Stimulated activated CD8-positive, alpha-beta memory T cell treated with anti-CD3 and anti-CD28 coated beads, Interleukin-7, amount 100 ng/mL, for 1 hour (primary cell): ENCODE data around the gene MFNG.

Source experiments
- DNase-seq, 2 donors: peaks; one replicate each; pipeline ENCODE4 v3.0.0-alpha.2; 2020; ENCODE audit warnings: low read depth in 2 of 2

The MFNG gene

DNA sequence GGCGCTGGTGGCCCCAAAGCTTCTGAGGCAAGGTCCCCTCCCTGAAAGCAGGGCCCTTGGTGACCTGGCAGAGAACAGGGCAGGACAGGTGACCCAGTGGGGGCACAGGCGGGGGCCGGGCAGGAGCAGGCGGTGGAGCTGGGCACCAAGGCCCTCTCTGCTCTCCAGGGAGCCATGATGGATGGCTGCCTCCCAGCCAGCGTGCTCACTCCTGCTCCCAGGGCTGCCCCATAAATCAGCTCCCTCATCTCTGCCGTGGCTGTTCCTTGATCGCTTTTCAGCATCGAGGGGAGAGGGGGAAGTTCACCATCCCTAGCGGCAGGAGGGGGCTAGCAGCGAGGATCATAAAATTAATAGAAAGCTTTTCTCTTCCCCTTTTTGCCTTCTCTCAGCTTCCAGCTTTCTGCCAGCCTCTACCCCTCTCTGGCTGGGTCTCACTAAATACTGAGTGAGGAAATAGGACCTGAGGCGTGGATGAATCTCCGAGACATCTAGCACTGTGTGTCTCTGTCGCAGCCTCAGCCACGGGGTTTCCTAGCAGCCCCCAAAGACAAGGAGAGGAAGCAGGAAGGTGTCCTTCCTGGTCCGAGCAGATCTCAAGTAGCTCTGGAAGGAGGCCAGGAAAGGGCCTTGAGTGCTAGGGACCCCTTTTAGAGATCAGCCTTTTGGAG, 36.7 kb downstream of the MFNG start:
- no peak for DNase-seq

DNA sequence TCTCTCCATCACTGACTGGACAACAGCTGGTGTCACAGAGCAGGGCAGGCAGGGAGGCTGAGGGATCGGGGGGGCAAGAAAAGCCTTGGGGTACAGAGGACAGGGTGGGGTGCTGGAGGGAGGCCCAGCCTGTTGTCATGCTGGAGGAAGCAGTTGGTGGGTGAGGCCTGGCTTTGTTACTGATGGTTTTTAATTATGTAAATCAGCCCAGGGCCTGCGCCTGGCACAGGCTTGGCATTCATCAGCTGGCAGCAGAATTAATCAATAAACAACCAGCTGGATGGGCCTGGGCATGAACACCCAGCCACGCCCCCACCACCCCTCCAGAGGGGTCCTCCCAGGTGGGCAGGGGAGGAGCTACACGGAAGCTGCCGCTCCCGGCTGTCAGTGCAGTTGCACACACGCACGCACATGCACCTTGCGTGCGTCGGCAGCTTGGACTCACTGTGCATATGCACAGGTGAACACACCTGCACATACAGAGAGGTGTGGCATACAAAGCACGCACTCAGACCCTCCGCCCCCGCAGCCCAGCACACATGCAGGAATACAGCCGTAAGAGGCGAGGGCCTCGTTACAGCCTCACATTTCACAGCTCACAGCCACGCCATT, 37.6 kb downstream of the MFNG start:
- DNase-seq: no peak

DNA sequence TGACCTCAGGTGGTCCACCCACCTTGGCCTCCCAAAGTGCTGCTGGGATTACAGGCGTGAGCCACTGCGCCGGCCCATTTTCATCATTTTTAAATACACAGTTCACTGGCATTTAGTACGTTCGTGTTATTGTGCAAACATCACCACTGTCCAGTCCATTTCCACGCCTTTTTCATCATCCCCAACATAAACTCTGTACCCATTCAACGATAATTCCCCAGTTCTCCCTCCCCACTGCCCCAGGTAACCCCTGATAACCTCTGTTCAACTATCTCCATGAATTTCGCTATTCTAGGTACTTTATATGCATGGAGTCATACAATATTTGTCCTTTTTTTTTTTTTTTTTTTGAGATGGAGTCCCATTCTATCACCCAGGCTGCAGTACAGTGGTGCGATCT, 40.7 kb downstream of the MFNG start:
- no peak for DNase-seq

DNA sequence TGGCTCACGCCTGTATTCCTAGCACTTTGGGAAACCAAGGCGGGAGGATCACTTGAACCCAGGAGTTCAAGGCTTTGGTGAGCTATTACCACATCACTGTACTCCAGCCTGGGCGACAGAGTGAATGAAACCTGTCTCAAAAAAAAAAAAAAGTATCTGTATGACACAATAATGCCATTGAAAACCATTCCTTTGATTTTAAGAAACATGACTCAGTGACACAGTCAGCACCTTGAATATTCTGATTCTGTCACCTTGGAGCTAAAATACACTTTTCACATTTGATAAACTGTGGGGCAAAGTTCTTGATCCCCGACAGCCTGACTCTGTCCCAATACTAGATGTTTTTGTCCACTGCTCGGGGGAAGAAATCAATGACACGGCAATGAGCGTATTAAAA, 42.2 kb downstream of the MFNG start:
- DNase-seq: no peak

DNA sequence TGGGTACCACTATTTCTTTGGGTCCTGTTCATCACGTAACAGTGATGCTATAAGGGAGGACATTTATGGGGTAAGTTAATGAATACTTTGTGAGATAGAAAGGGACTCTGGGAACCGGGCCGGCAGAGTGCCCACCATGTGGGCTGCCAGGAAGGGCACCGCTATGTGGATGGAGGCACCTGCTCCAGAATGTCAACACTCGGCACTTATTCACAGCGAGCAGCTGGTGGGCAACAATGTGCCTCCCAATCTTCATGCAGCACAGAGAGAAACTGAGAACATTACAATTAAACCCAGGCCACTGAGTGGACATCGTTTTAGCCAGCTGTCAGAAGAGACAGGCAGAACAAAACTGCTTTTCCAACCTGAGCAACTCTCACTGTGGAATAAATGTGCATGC, 43.1 kb downstream of the MFNG start:
- DNase-seq: no peak

DNA sequence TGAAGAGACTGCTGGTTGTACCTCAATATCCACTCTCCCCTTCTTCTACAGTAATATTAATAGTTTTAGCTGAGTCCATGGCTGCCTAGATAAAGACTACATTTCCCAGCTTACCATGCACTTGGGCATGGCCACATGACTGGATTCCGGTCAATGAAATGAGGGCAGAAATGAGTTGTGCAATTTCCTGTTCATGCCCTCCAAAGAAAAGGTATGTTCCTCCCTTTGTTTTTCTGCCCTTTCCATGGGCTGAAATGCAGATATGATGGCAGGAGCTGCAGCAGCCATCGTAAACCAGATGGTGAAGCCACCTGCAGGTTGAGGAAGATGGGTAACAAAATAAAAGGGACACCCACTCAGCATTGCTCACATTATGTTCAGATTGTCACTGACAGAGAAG, 43.6 kb downstream of the MFNG start:
- DNase-seq: no peak

DNA sequence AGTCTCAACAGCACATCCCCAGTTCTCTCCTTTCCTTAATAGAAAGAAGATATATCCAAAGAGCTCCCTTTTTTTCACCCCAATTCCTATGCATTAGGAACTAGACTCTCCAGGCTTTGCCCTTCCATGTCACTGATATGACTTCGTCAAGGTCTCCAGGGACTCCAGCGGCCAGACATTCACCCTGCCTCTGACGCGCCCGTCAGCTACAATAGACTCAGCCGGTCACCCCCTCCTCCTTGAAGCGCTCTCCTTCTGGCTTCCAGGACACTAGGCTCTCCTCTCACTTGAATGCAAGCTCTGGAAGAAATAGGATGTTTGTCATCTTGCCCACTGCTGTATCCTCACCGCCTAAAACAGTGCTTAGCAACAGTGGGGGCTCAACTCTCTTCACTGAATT, 44.0 kb downstream of the MFNG start:
- no peak for DNase-seq

DNA sequence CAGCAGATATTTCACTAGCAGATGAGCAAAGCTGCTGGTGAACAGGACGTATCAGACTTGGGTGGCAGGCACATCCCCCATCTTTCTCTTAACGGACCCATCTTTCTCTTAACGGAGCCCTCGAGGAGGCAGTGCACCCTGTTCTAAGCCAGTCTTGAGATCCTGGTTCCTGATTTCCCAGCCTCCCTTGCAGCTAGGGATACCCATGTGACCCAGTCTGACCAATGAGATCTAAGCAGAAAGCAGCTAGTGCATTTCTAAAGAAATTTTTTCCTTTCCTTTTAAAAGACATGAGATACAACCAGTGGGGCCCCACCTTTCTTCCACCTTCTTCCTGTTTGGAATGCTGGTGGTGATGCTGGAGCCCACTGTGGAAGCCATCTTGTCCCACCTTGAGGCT, 45.3 kb downstream of the MFNG start:
- no peak for DNase-seq

DNA sequence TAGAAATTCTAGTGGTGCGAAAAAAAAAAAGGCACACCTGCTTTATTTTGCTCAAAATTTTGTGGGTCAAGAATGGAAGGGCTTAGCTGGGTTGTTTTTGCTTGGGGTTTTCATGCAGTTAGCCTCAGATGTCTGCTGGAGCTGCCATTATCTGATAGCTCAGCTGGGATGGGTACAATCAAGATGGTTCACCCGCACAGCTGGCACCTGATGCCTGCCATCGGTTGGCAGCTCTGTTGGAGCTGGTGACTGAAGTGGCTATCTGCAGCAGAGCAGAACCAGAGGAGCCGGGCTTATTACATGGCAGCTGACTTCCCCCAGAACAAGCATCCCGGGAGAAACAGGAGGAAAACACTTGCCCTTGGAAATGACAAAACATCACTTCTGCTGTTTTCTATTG, 46.8 kb downstream of the MFNG start:
- no peak for DNase-seq

DNA sequence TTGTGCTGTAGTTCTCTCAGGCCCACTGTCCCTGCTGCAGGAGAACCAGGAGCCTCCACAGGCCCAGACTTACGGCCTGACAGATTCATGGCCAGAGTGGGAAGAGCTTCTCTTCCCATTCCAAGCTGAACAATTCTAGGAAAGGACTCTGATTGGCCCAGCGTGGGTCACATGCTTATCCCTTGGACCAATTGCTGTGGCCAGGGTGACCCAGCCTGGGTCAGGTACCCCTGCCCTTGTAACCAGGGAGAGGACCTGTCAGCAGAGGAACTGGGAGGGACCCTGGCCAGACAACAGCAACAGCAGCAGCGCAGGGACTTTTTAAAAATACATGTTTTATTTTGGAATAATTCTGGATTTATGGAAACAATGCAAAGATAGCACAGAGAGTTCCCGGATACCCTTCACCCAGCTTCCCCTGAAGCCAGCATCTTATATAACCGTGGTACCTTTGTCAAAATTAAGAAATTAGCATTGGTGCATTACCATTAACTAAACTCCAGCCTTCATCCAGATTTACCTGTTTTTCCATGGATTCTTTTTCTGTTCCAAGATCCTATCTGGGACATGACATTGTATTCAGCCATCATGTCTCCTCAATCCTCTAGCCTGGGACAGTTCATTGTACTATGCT, 50.1 kb downstream of the MFNG start:
- no peak for DNase-seq

DNA sequence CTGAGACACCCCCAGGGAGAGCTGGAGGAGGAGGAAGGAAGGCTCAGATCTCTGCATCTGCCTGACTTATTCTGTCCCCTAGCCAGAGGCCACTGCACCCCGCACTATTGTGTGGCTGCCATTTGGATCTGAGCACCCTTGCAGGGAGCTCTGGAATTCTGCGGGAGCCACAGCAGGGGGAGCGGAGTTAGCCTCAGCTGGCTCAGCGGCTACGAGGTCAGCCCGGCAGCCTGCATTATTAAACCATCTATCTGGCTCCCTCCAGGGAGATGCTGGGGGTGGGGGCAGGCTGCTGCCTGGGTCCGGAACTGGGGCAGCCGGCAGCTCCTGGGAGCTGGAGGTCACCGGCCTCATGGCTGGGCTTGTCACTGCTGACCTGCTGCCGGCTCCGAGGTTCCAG, 52.4 kb downstream of the MFNG start:
- DNase-seq: no peak

DNA sequence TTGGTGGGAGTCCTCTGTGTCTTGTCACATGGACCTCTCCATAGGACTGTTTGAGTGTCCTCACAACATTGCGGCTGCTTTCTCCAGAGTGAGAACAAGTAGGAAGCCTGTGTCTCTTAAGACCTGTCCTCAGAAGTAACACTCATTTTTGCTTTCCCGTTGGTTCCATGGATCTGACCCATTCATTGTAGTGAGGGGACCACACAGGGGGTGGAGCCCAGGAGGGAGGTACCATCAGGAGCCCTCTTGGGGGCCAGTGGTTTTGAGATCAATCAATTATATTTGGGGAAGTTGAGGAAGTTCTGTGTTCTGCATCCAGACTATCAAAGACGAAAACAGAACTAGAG, 53.5 kb downstream of the MFNG start:
- DNase-seq: no peak

DNA sequence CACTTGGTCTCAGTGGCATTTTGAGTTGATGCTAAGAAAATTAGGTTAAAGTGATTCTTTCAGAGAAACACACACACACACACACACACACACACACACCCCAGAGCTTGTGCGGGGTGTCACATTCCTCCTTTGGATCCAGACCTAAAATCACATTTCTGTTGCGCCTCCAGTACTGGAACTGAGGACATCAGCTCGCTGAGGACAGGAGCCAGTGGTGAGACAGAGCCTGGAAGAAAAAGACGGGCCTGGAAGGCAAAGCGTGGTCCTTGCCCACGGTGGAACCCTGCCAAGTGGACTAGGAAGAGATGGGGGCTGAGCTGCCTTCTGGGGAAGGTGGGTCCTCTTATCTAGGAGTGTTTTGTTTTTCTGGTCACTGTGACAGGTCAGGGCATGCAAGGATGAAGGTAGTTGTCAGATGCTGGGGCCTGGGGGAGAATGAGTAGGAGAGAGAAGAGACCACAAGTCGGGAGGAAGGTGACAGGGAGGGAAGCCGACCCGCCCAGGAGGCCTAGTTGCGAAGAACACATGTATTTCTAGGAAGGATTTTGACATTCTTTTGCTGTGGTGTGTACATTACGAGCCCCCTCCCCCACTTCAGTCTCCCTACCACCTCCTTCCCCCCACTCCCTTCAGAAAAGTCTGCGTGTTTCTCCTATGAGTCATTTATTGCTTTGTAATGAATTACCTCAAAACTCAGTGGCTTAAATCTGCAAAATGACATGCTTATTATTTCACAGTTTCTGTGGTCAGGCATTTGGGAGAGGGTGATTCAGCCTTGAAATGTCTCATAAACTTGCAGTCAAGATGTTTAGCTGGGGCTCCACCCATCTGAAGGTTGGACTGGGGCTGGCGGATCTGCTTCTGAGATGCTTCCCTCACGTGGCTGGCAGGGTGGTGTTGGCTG, 54.1 kb downstream of the MFNG start:
- DNase-seq: no peak

DNA sequence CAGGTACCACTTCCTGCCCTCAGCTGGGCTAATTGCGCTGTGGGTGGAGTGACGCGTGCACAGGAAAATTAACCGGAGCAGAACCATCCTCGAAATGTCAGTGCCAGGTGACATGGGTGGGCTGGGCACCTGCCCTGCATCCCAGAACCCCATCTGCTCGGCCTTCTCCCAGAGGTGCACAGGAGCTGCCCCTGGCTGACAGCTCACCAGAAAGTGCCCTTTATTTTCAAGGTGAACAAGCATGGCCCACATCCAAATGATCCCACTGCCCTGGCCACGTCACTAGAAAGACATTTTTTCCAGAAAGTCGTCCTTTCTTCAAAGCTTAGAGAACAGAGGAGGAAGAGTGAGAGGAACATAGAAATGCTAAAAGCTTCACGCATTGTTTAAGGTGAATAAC, 54.8 kb downstream of the MFNG start:
- no peak for DNase-seq

DNA sequence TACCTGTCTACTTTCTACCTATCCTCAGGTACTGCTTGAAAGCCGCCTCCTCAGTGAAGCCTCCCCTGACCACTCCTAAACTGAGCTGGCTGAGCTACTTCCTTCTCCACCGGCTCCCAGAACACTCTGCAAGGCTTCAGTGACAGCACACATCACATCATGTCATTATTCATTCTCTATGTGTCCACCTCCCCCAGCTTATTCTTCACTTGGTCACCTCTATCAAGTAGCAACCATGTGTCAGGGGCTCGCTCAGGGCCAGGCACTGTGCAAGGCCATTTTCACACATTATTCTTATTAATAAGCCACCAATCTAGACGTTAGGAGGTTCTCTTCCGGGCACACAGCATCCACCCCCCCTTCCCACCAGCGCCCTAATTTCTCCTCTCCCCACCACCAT, 55.2 kb downstream of the MFNG start:
- DNase-seq: no peak

DNA sequence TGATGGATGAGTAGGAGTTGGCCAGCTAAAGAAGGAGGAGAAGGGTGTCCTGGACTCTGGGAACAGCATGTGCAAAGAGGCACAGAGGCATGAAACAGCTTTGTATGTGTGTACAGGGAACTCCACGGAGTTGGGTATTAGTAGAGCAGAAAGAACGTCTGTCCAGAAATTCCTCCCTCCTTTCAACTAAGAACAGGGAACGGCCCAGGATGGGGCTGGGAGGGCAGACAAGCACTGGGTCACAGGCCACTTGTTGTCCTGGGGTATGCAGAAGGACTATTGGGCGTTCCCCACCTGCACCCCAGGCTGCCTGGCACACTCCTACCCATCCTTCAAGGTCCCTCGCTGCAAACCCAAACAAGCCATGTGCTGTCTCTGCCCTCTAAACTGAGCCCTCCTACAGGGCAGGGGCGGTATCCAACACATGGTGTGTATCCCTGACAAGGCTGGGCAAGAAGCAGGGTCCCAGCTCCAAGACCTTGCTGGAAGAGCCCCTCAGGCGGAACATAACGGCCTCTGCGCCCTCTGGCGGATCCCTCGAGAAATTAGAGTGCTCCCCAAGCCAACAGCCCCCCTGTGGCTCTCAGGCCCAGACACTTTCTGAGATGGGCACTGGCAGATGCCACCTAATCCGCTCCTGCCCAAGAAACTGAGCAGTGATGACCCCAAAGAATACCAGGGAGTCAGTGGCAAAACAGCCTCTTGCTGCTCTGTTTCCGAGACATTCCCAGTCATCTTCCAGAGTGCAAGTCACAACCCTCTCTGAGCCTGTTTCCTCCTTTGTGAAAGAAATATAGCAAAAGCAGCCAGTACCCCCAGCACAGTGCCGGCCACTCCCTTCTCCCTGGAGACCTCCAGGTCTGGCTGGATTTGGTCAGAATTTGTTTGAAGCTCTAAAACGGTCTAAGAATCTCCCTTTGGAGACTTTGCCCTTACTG, 57.3 kb downstream of the MFNG start:
- DNase-seq: peak; percentile 15 to 40

DNA sequence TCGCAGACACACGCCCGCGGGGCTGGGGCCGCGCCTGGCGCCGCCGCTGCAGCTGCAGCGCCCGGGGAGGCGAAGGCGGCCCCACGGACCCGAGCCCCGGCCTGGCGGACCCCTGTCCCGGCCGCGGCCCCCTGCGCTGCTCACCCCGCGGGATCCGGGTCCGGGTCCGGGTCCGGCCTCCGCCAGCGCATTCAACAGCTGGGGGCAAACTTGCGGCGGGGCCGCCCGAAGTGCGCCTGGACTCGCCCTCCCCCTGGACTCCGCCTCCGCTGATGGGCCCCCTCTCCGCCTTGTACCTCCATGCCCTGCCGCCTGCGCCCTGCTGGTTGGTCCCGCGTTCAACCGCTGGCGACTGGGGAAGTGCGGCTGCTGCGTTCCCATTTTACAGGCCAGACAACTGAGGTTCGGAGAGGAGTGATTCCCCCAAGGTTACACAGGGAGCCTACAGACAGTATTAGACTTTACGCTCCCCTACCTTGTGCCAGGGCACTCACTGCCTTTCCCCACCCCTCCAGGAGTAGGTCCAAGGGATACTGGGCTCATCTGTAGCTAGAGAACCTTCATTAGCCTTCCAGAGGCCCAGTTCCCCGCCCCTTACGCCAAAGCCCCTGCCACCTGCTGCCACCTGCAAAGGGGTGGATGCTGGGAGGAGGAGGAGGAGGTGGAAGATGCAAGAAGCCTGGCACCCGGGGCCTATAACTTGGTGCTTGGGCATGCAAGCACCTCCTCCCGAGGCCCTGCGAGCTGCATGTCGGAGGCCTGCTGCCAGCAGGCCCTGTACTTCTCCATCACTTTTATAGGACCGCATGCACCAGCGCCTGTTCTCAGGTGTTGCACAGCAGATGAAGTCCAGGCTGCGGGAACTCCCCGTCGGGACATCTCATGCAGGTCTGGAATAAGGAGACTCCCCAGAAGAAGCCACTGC, 58.2 kb downstream of the MFNG start:
- DNase-seq: no peak

DNA sequence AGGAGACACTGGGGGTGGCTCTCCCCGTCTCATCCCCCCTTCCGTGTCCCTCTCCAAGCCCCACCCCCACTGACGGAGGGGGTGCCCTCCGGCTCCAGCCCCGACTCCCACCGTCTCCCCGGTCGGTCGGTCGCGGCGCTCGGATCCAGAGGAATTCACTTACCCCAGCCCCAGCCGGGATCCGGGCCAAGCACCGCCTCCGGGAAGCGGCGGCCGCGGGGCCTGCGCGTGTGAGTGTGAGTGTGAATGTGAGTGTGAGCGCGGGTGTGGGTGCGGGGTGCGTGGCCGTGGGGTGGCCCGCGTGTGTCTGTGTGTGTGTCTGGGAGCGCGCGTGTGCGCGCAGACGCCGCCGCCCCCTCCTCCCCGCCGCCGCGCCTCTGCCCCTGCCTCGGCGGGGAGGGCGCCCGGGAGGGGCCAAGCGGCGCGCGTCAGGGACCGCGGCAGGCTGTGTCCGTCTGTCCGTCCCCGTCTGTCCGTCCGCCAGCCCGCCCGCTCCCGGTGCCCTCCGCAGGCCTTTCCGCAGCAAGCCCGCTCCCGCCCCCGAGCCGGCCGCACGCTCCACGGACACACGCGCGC, 59.0 kb downstream of the MFNG start, which contains the start of gene ELFN2:
TSS of gene ELFN2 (minus strand) at position 345 of the 576 bp plus-strand sequence. CDS start 51,945 bp downstream, outside the sequence.
- DNase-seq: no peak

DNA sequence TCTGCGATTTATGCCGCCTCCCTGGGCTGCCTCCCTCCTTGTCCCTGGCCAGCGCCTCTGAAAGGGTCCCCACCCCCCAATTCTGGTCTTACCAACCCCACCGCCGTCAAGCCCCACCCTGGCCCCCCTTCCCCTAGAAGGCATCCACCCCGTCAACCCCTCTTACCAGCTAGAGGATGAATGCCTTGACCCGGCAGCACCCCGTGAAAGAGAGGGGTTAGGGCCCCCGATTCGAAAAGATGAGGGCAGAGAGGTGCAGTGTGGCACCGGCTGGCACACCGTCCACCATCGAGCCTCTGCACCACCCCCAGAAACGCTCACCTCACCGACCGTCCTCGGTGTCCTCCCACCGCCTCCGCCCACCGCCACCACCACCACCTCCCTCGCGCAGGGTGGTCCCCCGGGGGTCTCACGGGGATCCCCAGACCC, 59.5 kb downstream of the MFNG start:
- no peak for DNase-seq
